GM23338 (cell line): Measurements from ENCODE around the gene HDAC9. TPM values are rescaled to one million over a fixed set of nuclear protein-coding genes. Genes with fewer than 3 reads are reported as not detected.

Source experiments
- ATAC-seq: fragments of 200-7000 bp; cut with Tn5 transposase; 3 replicates; pipeline ENCODE4 v1.9.1; 2020
- DNase-seq: peaks from one replicate; pipeline ENCODE4 v3.0.0-alpha.2; 2015; ENCODE audit warnings: low spot score
- H2AFZ ChIP-seq: fragments of 200-600 bp; sonication (generic); 2 replicates; pipeline ENCODE4 v1.8.0; 2016; ENCODE audit warnings: antibody characterized with exemption, mild to moderate bottlenecking, moderate library complexity
- H3F3A ChIP-seq: fragments of 200-600 bp; sonication (generic); replicated peaks from 2 replicates; pipeline ENCODE4 v1.8.0; 2017; ENCODE audit warnings: antibody characterized with exemption, mixed run types, low read depth
- H3K27ac ChIP-seq: fragments of 200-600 bp; sonication (generic); 2 replicates; pipeline ENCODE4 v1.6.1; 2016; ENCODE audit warnings: low read depth
- H3K27me3 ChIP-seq: fragments of 200-600 bp; sonication (generic); 2 replicates; pipeline ENCODE4 v1.8.0; 2016; ENCODE audit warnings: mild to moderate bottlenecking, mixed run types, moderate library complexity; ENCODE audit not compliant: insufficient read depth
- H3K36me3 ChIP-seq: fragments of 200-600 bp; sonication (generic); 2 replicates; pipeline ENCODE4 v1.8.0; 2016; ENCODE audit warnings: mild to moderate bottlenecking; ENCODE audit not compliant: insufficient read depth
- H3K4me1 ChIP-seq: fragments of 200-600 bp; sonication (generic); 2 replicates; pipeline ENCODE4 v1.8.0; 2016; ENCODE audit warnings: mild to moderate bottlenecking, moderate library complexity; ENCODE audit not compliant: insufficient read depth
- H3K4me2 ChIP-seq: fragments of 200-600 bp; sonication (generic); 2 replicates; pipeline ENCODE4 v1.7.1; 2017; ENCODE audit warnings: mixed run types
- H3K4me3 ChIP-seq: fragments of 200-600 bp; sonication (generic); 2 replicates; pipeline ENCODE4 v1.6.1; 2016; ENCODE audit warnings: mixed run types
- H3K79me2 ChIP-seq: fragments of 200-600 bp; sonication (generic); replicated peaks from 2 replicates; pipeline ENCODE4 v1.8.0; 2017; ENCODE audit warnings: mild to moderate bottlenecking; ENCODE audit not compliant: insufficient read depth
- H3K9me2 ChIP-seq: fragments of 200-600 bp; sonication (generic); 2 replicates; pipeline ENCODE4 v1.8.0; 2017; ENCODE audit not compliant: insufficient read depth
- H4K20me1 ChIP-seq: fragments of 200-600 bp; sonication (generic); replicated peaks from 2 replicates; pipeline ENCODE4 v1.8.0; 2017; ENCODE audit warnings: mild to moderate bottlenecking; ENCODE audit not compliant: insufficient read depth
- H3K27ac Mint-ChIP-seq: 2 replicates; pipeline ENCODE4 v1.8.0; 2020; ENCODE audit warnings: inconsistent platforms, mild to moderate bottlenecking, moderate library complexity, mixed read lengths
- H3K27me3 Mint-ChIP-seq: 3 replicates; pipeline ENCODE4 v1.8.0; 2022; ENCODE audit warnings: low read depth, mild to moderate bottlenecking, moderate library complexity, mixed read lengths, inconsistent platforms; ENCODE audit not compliant: insufficient read depth, poor library complexity
- H3K36me3 Mint-ChIP-seq: 3 replicates; pipeline ENCODE4 v1.8.0; 2021; ENCODE audit warnings: low read depth, mild to moderate bottlenecking, inconsistent platforms, moderate library complexity, mixed read lengths
- H3K4me1 Mint-ChIP-seq: 3 replicates; pipeline ENCODE4 v1.8.0; 2020; ENCODE audit warnings: mild to moderate bottlenecking, inconsistent platforms, mixed read lengths
- H3K4me3 Mint-ChIP-seq: 3 replicates; pipeline ENCODE4 v1.8.0; 2021; ENCODE audit warnings: moderate library complexity, mild to moderate bottlenecking, inconsistent platforms, mixed read lengths
- H3K9me3 Mint-ChIP-seq: 3 replicates; pipeline ENCODE4 v1.8.0; 2020; ENCODE audit warnings: moderate library complexity, mild to moderate bottlenecking, inconsistent platforms, mixed read lengths
- CREB1 ChIP-seq: fragments of 250-450 bp; sonication (Bioruptor Pico); IDR thresholded peaks from 2 replicates; pipeline ENCODE4 v1.5.0; 2020; ENCODE audit warnings: low read depth, mild to moderate bottlenecking, moderate library complexity
- EZH2 ChIP-seq: fragments of 200-600 bp; sonication (generic); IDR thresholded peaks from one replicate; pipeline ENCODE4 v1.8.0; 2017; ENCODE audit warnings: antibody characterized with exemption, mild to moderate bottlenecking, low read depth; ENCODE audit not compliant: unreplicated experiment
- JUNB ChIP-seq: IDR thresholded peaks from one replicate; pipeline ENCODE4 v1.6.1; 2016; ENCODE audit warnings: antibody characterized with exemption; ENCODE audit not compliant: unreplicated experiment
- NANOG ChIP-seq: IDR thresholded peaks from 2 replicates; pipeline ENCODE4 v1.6.1; 2016; ENCODE audit warnings: antibody characterized with exemption, borderline replicate concordance
- POLR2AphosphoS5 ChIP-seq: IDR thresholded peaks from 2 replicates; pipeline ENCODE4 v1.6.1; 2016; ENCODE audit warnings: antibody characterized with exemption, low read depth
- STAT1 ChIP-seq: IDR thresholded peaks from one replicate; pipeline ENCODE4 v1.6.1; 2016; ENCODE audit warnings: antibody characterized with exemption; ENCODE audit not compliant: unreplicated experiment
- ZNF331 ChIP-seq: fragments of 250-450 bp; sonication (Bioruptor Pico); IDR thresholded peaks from 2 replicates; pipeline ENCODE4 v1.5.0; 2020; ENCODE audit warnings: low read depth, mild to moderate bottlenecking, moderate library complexity
- polyA plus RNA-seq: library from polyadenylated mRNA; unstranded; fragments of >200 nt; fragmentation: Nextera tagmentation; extraction: Ambion mirVana; gene quantifications from 2 replicates; pipeline ENCODE4 v1.2.1, GENCODE V29; 2016
- total RNA-seq: library from RNA; depleted of rRNA; stranded (reverse); fragments of >200 nt; shearing (Covaris generic); gene quantifications from 2 replicates; pipeline ENCODE4 v1.2.3, GENCODE V29; 2014
- TF ChIP-seq, protein P1 (sequence below): IDR thresholded peaks from one replicate; pipeline ENCODE4 v1.6.1; 2018; ENCODE audit warnings: antibody characterized with exemption; ENCODE audit not compliant: unreplicated experiment
- TF ChIP-seq, protein P2 (sequence below): fragments of 250-450 bp; sonication (Bioruptor Pico); IDR thresholded peaks from 2 replicates; pipeline ENCODE4 v1.5.0; 2020; ENCODE audit warnings: mild to moderate bottlenecking, moderate library complexity
- TF ChIP-seq, protein P3 (sequence below): IDR thresholded peaks from 2 replicates; pipeline ENCODE4 v1.6.1; 2016; ENCODE audit warnings: antibody characterized with exemption

HDAC9 gene
- total and polyA plus RNA-seq, 2 experiments from 2014 or later: 8.3 to 18.5 TPM

DNA sequence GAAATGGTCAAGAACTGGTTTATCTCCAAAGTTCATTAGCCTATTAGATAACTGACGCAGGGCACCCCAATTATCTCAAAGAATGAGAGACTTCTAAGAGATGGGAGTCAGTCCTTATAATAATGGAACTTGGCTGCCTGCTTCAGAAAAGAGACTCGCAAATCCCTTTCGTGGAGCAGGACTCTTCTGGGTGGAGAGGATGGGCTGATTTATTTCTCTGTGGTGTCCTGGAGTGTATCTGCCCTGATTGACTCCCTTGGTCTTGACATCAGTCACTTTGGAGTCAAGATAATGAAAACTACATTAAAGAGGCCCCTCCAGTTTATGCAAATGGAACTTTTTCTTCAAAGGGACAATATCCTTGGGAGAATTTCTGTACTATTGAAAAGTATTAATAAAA is 198.9 kb downstream of the HDAC9 start:
- H3F3A ChIP-seq: no peaks in the 10 kb centered on the region
- no peak overlapping the region for H3K4me3 ChIP-seq
- no peaks in the 10 kb centered on the region for H3K79me2 ChIP-seq
- no peaks in the 10 kb centered on the region for H3K27me3 ChIP-seq
- H2AFZ ChIP-seq: no peak overlapping the region
- H3K9me2 ChIP-seq: no peaks in the 10 kb centered on the region
- DNase-seq (no peak), ATAC-seq (no peak)
- TF ChIP-seq, protein P1, sequence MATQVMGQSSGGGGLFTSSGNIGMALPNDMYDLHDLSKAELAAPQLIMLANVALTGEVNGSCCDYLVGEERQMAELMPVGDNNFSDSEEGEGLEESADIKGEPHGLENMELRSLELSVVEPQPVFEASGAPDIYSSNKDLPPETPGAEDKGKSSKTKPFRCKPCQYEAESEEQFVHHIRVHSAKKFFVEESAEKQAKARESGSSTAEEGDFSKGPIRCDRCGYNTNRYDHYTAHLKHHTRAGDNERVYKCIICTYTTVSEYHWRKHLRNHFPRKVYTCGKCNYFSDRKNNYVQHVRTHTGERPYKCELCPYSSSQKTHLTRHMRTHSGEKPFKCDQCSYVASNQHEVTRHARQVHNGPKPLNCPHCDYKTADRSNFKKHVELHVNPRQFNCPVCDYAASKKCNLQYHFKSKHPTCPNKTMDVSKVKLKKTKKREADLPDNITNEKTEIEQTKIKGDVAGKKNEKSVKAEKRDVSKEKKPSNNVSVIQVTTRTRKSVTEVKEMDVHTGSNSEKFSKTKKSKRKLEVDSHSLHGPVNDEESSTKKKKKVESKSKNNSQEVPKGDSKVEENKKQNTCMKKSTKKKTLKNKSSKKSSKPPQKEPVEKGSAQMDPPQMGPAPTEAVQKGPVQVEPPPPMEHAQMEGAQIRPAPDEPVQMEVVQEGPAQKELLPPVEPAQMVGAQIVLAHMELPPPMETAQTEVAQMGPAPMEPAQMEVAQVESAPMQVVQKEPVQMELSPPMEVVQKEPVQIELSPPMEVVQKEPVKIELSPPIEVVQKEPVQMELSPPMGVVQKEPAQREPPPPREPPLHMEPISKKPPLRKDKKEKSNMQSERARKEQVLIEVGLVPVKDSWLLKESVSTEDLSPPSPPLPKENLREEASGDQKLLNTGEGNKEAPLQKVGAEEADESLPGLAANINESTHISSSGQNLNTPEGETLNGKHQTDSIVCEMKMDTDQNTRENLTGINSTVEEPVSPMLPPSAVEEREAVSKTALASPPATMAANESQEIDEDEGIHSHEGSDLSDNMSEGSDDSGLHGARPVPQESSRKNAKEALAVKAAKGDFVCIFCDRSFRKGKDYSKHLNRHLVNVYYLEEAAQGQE: no peak
- TF ChIP-seq NANOG (no peak), ZNF331 (CRISPR knock-in tag) (no peak), EZH2 (no peak), JUNB (no peak), POLR2AphosphoS5 (no peak), STAT1 (no peak), CREB1 (CRISPR knock-in tag) (no peak)
- TF ChIP-seq, protein P2, sequence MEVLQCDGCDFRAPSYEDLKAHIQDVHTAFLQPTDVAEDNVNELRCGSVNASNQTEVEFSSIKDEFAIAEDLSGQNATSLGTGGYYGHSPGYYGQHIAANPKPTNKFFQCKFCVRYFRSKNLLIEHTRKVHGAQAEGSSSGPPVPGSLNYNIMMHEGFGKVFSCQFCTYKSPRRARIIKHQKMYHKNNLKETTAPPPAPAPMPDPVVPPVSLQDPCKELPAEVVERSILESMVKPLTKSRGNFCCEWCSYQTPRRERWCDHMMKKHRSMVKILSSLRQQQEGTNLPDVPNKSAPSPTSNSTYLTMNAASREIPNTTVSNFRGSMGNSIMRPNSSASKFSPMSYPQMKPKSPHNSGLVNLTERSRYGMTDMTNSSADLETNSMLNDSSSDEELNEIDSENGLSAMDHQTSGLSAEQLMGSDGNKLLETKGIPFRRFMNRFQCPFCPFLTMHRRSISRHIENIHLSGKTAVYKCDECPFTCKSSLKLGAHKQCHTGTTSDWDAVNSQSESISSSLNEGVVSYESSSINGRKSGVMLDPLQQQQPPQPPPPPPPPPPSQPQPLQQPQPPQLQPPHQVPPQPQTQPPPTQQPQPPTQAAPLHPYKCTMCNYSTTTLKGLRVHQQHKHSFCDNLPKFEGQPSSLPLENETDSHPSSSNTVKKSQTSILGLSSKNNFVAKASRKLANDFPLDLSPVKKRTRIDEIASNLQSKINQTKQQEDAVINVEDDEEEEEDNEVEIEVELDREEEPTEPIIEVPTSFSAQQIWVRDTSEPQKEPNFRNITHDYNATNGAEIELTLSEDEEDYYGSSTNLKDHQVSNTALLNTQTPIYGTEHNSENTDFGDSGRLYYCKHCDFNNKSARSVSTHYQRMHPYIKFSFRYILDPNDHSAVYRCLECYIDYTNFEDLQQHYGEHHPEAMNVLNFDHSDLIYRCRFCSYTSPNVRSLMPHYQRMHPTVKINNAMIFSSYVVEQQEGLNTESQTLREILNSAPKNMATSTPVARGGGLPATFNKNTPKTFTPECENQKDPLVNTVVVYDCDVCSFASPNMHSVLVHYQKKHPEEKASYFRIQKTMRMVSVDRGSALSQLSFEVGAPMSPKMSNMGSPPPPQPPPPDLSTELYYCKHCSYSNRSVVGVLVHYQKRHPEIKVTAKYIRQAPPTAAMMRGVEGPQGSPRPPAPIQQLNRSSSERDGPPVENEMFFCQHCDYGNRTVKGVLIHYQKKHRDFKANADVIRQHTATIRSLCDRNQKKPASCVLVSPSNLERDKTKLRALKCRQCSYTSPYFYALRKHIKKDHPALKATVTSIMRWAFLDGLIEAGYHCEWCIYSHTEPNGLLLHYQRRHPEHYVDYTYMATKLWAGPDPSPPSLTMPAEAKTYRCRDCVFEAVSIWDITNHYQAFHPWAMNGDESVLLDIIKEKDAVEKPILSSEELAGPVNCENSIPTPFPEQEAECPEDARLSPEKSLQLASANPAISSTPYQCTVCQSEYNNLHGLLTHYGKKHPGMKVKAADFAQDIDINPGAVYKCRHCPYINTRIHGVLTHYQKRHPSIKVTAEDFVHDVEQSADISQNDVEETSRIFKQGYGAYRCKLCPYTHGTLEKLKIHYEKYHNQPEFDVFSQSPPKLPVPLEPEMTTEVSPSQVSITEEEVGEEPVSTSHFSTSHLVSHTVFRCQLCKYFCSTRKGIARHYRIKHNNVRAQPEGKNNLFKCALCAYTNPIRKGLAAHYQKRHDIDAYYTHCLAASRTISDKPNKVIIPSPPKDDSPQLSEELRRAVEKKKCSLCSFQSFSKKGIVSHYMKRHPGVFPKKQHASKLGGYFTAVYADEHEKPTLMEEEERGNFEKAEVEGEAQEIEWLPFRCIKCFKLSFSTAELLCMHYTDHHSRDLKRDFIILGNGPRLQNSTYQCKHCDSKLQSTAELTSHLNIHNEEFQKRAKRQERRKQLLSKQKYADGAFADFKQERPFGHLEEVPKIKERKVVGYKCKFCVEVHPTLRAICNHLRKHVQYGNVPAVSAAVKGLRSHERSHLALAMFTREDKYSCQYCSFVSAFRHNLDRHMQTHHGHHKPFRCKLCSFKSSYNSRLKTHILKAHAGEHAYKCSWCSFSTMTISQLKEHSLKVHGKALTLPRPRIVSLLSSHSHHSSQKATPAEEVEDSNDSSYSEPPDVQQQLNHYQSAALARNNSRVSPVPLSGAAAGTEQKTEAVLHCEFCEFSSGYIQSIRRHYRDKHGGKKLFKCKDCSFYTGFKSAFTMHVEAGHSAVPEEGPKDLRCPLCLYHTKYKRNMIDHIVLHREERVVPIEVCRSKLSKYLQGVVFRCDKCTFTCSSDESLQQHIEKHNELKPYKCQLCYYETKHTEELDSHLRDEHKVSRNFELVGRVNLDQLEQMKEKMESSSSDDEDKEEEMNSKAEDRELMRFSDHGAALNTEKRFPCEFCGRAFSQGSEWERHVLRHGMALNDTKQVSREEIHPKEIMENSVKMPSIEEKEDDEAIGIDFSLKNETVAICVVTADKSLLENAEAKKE: no peak
- TF ChIP-seq, protein P3, sequence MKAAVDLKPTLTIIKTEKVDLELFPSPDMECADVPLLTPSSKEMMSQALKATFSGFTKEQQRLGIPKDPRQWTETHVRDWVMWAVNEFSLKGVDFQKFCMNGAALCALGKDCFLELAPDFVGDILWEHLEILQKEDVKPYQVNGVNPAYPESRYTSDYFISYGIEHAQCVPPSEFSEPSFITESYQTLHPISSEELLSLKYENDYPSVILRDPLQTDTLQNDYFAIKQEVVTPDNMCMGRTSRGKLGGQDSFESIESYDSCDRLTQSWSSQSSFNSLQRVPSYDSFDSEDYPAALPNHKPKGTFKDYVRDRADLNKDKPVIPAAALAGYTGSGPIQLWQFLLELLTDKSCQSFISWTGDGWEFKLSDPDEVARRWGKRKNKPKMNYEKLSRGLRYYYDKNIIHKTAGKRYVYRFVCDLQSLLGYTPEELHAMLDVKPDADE: no peak
- H3K27me3 Mint-ChIP-seq: no peaks in the 10 kb centered on the region
- no peak overlapping the region for H3K27ac Mint-ChIP-seq
- H3K36me3 Mint-ChIP-seq: no peaks in the 10 kb centered on the region
- no peaks in the 10 kb centered on the region for H3K4me1 ChIP-seq
- H3K4me1 Mint-ChIP-seq: peaks cover 2% of the 10 kb centered on the region; the same call in 1 of the 3 replicates
- H3K4me2 ChIP-seq: no peak overlapping the region
- no peaks in the 10 kb centered on the region for H3K9me3 Mint-ChIP-seq
- no peaks in the 10 kb centered on the region for H4K20me1 ChIP-seq
- H3K4me3 Mint-ChIP-seq: no peak overlapping the region
- no peaks in the 10 kb centered on the region for H3K36me3 ChIP-seq
- H3K27ac ChIP-seq: no peak overlapping the region
